WTC11 (cell line): ENCODE data around the gene NDUFC2.

Experiments used
- CREB1 ChIP-seq: sonication (generic); formaldehyde crosslinking; IDR thresholded peaks from 2 replicates; pipeline ENCODE4 v1.8.0; 2023; ENCODE audit warnings: mild to moderate bottlenecking, missing genetic modification reagents
- FOXP1 ChIP-seq: sonication (generic); formaldehyde crosslinking; IDR thresholded peaks from 2 replicates; pipeline ENCODE4 v1.8.0; 2022; ENCODE audit warnings: missing genetic modification reagents, mild to moderate bottlenecking, moderate library complexity, borderline replicate concordance
- IRF2 ChIP-seq: sonication (generic); formaldehyde crosslinking; IDR thresholded peaks from 2 replicates; pipeline ENCODE4 v1.8.0; 2022; ENCODE audit warnings: low read depth, missing genetic modification reagents, borderline replicate concordance
- ZNF232 ChIP-seq: sonication (generic); formaldehyde crosslinking; IDR thresholded peaks from 2 replicates; pipeline ENCODE4 v1.8.0; 2022; ENCODE audit warnings: mild to moderate bottlenecking, missing genetic modification reagents
- ZNF263 ChIP-seq: sonication (generic); formaldehyde crosslinking; IDR thresholded peaks from 2 replicates; pipeline ENCODE4 v1.8.1; 2022; ENCODE audit warnings: low read depth, mild to moderate bottlenecking, moderate library complexity, missing genetic modification reagents
- ZNF423 ChIP-seq: fragments of 250-450 bp; sonication (Bioruptor Pico); IDR thresholded peaks from 2 replicates; pipeline ENCODE4 v2.1.2; 2022; ENCODE audit warnings: mild to moderate bottlenecking, moderate library complexity
- TF ChIP-seq, protein P1 (sequence below): fragments of 200-600 bp; IDR thresholded peaks from 2 replicates; pipeline ENCODE4 v1.8.0; 2022; ENCODE audit warnings: antibody characterized with exemption
- TF ChIP-seq, protein P2 (sequence below): sonication (generic); formaldehyde crosslinking; IDR thresholded peaks from 2 replicates; pipeline ENCODE4 v1.8.0; 2022; ENCODE audit warnings: mild to moderate bottlenecking, missing genetic modification reagents

DNA sequence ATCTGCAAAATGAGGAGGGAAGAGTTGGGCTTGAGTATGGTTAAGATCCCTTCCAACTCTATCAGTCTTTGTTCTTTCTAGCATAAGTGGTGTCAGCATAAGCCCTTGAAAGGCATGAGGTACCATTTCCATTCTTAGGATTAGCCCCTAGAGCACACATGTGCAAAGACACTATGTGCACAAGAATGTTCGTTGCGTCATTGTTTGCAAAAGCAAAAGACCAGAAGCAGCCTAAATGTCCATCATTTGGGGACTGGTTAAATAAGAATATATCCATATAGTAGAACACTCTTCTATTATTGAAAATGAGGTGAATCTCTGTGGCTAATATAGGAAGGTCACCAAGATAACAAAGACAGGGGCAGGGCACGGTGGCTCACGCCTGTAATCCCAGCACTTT lies 46.6 kb downstream of the NDUFC2 start:
- TF ChIP-seq, protein P1, sequence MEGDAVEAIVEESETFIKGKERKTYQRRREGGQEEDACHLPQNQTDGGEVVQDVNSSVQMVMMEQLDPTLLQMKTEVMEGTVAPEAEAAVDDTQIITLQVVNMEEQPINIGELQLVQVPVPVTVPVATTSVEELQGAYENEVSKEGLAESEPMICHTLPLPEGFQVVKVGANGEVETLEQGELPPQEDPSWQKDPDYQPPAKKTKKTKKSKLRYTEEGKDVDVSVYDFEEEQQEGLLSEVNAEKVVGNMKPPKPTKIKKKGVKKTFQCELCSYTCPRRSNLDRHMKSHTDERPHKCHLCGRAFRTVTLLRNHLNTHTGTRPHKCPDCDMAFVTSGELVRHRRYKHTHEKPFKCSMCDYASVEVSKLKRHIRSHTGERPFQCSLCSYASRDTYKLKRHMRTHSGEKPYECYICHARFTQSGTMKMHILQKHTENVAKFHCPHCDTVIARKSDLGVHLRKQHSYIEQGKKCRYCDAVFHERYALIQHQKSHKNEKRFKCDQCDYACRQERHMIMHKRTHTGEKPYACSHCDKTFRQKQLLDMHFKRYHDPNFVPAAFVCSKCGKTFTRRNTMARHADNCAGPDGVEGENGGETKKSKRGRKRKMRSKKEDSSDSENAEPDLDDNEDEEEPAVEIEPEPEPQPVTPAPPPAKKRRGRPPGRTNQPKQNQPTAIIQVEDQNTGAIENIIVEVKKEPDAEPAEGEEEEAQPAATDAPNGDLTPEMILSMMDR, result no peak
- TF ChIP-seq ZNF232 (no peak), FOXP1 (CRISPR knock-in tag) (no peak), ZNF263 (CRISPR knock-in tag) (no peak), IRF2 (CRISPR knock-in tag) (no peak), ZNF423 (CRISPR knock-in tag) (no peak), CREB1 (CRISPR knock-in tag) (no peak)
- TF ChIP-seq, protein P2, sequence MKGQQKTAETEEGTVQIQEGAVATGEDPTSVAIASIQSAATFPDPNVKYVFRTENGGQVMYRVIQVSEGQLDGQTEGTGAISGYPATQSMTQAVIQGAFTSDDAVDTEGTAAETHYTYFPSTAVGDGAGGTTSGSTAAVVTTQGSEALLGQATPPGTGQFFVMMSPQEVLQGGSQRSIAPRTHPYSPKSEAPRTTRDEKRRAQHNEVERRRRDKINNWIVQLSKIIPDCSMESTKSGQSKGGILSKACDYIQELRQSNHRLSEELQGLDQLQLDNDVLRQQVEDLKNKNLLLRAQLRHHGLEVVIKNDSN, result no peak
